Measurements from ENCODE around the gene CHRNB4. TPM values are rescaled to one million over a fixed set of nuclear protein-coding genes. Genes with fewer than 3 reads are reported as not detected.

Gene CHRNB4
- total RNA-seq, 5 donors from 2014 or later (not counting 1 experiment from before 2014, with no cell fraction given) = not detected

DNA sequence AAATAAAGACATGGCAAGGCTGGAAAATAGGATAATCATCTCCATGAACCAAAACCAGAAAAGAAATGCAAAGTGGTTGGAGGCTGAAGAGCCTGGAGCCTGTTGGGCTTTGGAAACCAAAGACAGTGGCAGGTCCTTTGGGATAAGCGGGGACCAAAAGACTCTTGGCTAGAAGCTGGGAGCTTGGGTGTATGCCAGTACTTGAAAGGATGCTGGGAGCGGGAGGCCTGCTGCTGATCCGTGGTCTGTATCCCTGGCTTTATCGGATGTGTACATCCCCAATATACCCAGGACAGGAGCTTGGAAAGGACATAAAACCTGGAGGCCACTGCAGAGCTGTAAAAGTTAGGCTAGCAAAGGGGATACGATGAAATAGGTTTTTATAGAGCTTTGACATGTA lies 1.3 kb upstream of the CHRNB4 start:
- Histone ChIP-seq H3K27me3 (replicated peaks in 1 of 2; ENCODE audit: control insufficient read depth in 2 of 2, extremely low read depth in 1 of 2, insufficient read depth in 2 of 2, low read length in 1 of 2) (peaks cover 0 to 39% of the 10 kb centered on the region in 2 experiments), H3K36me3 (ENCODE audit: control insufficient read depth in 2 of 2, extremely low read depth in 1 of 2, insufficient read depth in 1 of 2, low read length in 1 of 2) (no peaks in the 10 kb centered on the region), H3K4me3 (ENCODE audit: control insufficient read depth in 1 of 2, extremely low read depth in 1 of 2, low read length in 1 of 2) (no peak overlapping the region), H3K9me3 (no peaks in the 10 kb centered on the region), H3K27ac (ENCODE audit: low read length) (no peak overlapping the region), H3K4me1 (ENCODE audit: control insufficient read depth in 1 of 2, extremely low read depth in 1 of 2, insufficient read depth in 2 of 2, low read length in 2 of 2) (peaks cover 0 to 15% of the 10 kb centered on the region in 2 experiments)
- no peak overlapping the region for H3K4me3 Mint-ChIP-seq
- DNase-seq = no peak
- ATAC-seq (replicated peaks in 1 of 4) = no peak
- peaks cover 9 to 12% (median 10%) of the 10 kb centered on the region in 3 donors for H3K4me1 Mint-ChIP-seq
- no peaks in the 10 kb centered on the region for H3K36me3 Mint-ChIP-seq
- WGBS (ENCODE audit: insufficient coverage) = 100% methylated on average over 1 of the region's 5 CpGs
- POLR2A ChIA-PET = no interaction called here
- H3K27ac Mint-ChIP-seq = no peak overlapping the region
- no peaks in the 10 kb centered on the region for H3K9me3 Mint-ChIP-seq
- CTCF ChIA-PET = interaction anchor here in 1 of 2 donors (0.5 kb wide), 1 partner anchor 62 kb away, joined by 5 read pairs; no protein-coding TSS in a partner anchor
- peaks cover 3 to 22% of the 10 kb centered on the region in 2 donors for H3K27me3 Mint-ChIP-seq

DNA sequence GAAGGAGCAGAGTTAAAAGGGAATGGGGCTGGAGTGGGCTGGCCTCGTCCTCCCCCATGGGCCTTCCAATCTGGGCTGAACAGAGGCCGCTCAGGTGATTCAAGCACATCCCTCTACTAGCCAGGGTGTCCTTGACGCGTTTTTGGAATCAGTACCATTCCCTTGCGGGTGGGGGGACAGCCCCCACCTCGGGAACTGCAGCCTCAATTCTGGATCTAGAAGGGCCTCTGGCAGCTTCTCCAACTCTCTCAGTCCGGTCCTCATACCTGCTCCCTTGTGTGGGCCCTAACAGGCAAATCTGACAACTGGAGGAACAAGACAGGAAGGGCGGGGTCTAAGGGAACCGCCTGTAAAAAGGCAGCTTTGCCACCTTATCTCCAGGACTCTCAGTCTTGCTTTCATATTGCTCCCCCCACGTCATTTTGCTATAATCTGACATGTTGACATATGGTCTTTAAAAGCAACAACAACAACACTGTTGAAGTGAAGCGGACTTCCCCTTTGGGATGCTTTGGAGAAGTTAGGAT lies 802 bp upstream of the CHRNB4 start:
- Mint-ChIP-seq H3K4me3 (peak overlapping the region; percentile 49 to 71 (median 50)), H3K4me1 (peaks cover 9 to 12% (median 10%) of the 10 kb centered on the region in 3 donors), H3K27me3 (peaks cover 3 to 26% of the 10 kb centered on the region in 2 donors), H3K36me3 (no peaks in the 10 kb centered on the region), H3K27ac (no peak overlapping the region), H3K9me3 (no peaks in the 10 kb centered on the region)
- peaks cover 0 to 42% of the 10 kb centered on the region in 2 experiments for H3K27me3 ChIP-seq (replicated peaks in 1 of 2; ENCODE audit: control insufficient read depth in 2 of 2, extremely low read depth in 1 of 2, insufficient read depth in 2 of 2, low read length in 1 of 2)
- POLR2A ChIA-PET = no interaction called here
- DNase-seq (no peak), ATAC-seq (replicated peaks in 1 of 4) (no peak)
- WGBS (ENCODE audit: insufficient coverage) = 75% methylated on average over 7 of the region's 11 CpGs
- no peaks in the 10 kb centered on the region for H3K9me3 ChIP-seq
- H3K4me3 ChIP-seq (ENCODE audit: control insufficient read depth in 1 of 2, extremely low read depth in 1 of 2, low read length in 1 of 2) = no peak overlapping the region
- peaks cover 0 to 15% of the 10 kb centered on the region in 2 experiments for H3K4me1 ChIP-seq (ENCODE audit: control insufficient read depth in 1 of 2, extremely low read depth in 1 of 2, insufficient read depth in 2 of 2, low read length in 2 of 2)
- H3K27ac ChIP-seq (ENCODE audit: low read length) = no peak overlapping the region
- CTCF ChIA-PET = no interaction called here
- H3K36me3 ChIP-seq (ENCODE audit: control insufficient read depth in 2 of 2, extremely low read depth in 1 of 2, insufficient read depth in 1 of 2, low read length in 1 of 2) = no peaks in the 10 kb centered on the region

DNA sequence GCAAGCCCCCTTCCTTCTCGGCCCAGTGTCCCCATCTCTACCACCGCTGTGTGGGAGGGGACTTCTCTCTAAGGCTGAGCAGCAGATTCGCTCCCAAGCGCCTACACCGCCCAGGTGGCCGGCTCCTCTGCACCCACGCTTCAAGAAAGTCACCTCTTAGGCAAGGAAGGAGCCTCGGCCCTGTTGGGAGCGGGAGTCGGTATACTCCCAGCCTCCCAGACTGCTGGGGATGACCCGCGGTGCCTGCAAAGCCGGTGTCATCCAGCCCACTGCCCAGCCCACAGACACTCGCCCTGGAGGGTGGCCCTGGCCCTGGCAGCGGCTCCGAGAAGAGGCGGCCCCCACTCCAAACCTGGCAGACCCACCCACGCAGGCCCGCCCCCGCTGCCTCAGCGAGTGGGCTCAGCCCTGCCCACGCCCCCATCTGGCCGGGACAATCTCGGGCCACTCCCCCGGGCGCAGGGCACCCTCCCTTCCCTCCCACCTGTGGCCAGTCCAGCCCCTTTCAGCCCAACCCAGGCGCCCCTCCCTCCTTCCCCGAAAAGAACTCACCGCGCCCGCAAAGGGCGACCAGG lies 396 bp downstream of the CHRNB4 start:
- ChIA-PET POLR2A (interaction anchor here in 1 of 2 donors (0.6 kb wide), 1 partner anchor 107 kb away, joined by 3 read pairs; no protein-coding TSS in a partner anchor), CTCF (no interaction called here)
- Histone ChIP-seq H3K9me3 (no peaks in the 10 kb centered on the region), H3K27me3 (replicated peaks in 1 of 2; ENCODE audit: control insufficient read depth in 2 of 2, extremely low read depth in 1 of 2, insufficient read depth in 2 of 2, low read length in 1 of 2) (peaks cover 0 to 42% of the 10 kb centered on the region in 2 experiments), H3K27ac (ENCODE audit: low read length) (no peak overlapping the region), H3K36me3 (ENCODE audit: control insufficient read depth in 2 of 2, extremely low read depth in 1 of 2, insufficient read depth in 1 of 2, low read length in 1 of 2) (no peaks in the 10 kb centered on the region), H3K4me1 (ENCODE audit: control insufficient read depth in 1 of 2, extremely low read depth in 1 of 2, insufficient read depth in 2 of 2, low read length in 2 of 2) (peaks cover 0 to 15% of the 10 kb centered on the region in 2 experiments), H3K4me3 (ENCODE audit: control insufficient read depth in 1 of 2, extremely low read depth in 1 of 2, low read length in 1 of 2) (peak overlapping the region; percentile 31 to 62)
- DNase-seq (peak in 1 of 35 experiments; percentile 4), ATAC-seq (replicated peaks in 1 of 4) (peak; percentile 25 to 29 (median 28))
- peak overlapping the region; percentile 17 to 71 (median 65) for H3K4me3 Mint-ChIP-seq
- H3K4me1 Mint-ChIP-seq = peaks cover 9 to 12% (median 10%) of the 10 kb centered on the region in 3 donors
- no peak overlapping the region for H3K27ac Mint-ChIP-seq
- H3K36me3 Mint-ChIP-seq = no peaks in the 10 kb centered on the region
- no peaks in the 10 kb centered on the region for H3K9me3 Mint-ChIP-seq
- H3K27me3 Mint-ChIP-seq = peaks cover 3 to 26% of the 10 kb centered on the region in 2 donors
- 19% methylated on average over 29 of the region's 32 CpGs for WGBS (ENCODE audit: insufficient coverage)

DNA sequence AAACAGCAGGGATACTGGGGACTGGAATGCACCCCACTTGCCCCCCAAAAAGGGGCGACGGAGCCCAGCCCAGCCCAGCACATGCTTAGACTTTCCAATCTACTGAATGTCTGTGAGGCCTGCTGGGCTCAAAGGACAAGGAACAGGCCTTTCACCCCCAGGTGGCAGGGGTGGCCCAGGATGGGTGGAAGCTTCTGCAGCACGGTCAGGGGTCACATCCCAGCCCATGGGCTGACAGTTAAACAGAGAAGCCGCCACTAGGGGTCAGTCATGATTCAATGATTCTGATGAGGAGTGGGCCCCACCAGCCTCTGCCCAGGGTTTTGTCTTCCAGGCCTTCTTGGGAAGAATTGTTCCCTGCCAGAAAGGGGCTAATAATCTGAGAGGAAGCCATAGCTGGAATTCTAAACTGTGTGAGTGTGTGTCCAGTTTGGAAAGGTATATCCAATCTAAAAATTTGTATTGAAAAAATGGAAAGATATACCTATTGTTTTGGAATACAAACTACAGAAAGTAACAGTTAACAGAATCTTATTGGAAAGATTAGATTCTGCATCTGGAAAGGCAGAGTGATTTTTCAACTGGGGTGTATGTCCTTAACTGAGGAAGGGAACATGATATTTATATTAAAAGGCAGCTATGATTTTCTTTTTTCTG lies 2.2 kb downstream of the CHRNB4 start:
- H3K27ac ChIP-seq (ENCODE audit: low read length) = no peak overlapping the region
- Mint-ChIP-seq H3K27ac (no peak overlapping the region), H3K4me3 (no peak overlapping the region), H3K27me3 (peaks cover 3 to 29% of the 10 kb centered on the region in 2 donors), H3K4me1 (peaks cover 9 to 12% (median 10%) of the 10 kb centered on the region in 3 donors), H3K36me3 (no peaks in the 10 kb centered on the region), H3K9me3 (peaks cover 0 to 3% (median 0%) of the 10 kb centered on the region in 3 donors)
- H3K4me3 ChIP-seq (ENCODE audit: control insufficient read depth in 1 of 2, extremely low read depth in 1 of 2, low read length in 1 of 2) = no peak overlapping the region
- ChIA-PET CTCF (no interaction called here), POLR2A (no interaction called here)
- H3K36me3 ChIP-seq (ENCODE audit: control insufficient read depth in 2 of 2, extremely low read depth in 1 of 2, insufficient read depth in 1 of 2, low read length in 1 of 2) = no peaks in the 10 kb centered on the region
- no peaks in the 10 kb centered on the region for H3K9me3 ChIP-seq
- H3K27me3 ChIP-seq (replicated peaks in 1 of 2; ENCODE audit: control insufficient read depth in 2 of 2, extremely low read depth in 1 of 2, insufficient read depth in 2 of 2, low read length in 1 of 2) = peaks cover 0 to 52% of the 10 kb centered on the region in 2 experiments
- peaks cover 0 to 15% of the 10 kb centered on the region in 2 experiments for H3K4me1 ChIP-seq (ENCODE audit: control insufficient read depth in 1 of 2, extremely low read depth in 1 of 2, insufficient read depth in 2 of 2, low read length in 2 of 2)
- DNase-seq (peak in 26 of 35 experiments; percentile 6 to 55 (median 28)), ATAC-seq (replicated peaks in 1 of 4) (peak in 1 of 4 experiments; percentile 55)
- WGBS (ENCODE audit: insufficient coverage) = 52% methylated on average over 4 of the region's 4 CpGs

DNA sequence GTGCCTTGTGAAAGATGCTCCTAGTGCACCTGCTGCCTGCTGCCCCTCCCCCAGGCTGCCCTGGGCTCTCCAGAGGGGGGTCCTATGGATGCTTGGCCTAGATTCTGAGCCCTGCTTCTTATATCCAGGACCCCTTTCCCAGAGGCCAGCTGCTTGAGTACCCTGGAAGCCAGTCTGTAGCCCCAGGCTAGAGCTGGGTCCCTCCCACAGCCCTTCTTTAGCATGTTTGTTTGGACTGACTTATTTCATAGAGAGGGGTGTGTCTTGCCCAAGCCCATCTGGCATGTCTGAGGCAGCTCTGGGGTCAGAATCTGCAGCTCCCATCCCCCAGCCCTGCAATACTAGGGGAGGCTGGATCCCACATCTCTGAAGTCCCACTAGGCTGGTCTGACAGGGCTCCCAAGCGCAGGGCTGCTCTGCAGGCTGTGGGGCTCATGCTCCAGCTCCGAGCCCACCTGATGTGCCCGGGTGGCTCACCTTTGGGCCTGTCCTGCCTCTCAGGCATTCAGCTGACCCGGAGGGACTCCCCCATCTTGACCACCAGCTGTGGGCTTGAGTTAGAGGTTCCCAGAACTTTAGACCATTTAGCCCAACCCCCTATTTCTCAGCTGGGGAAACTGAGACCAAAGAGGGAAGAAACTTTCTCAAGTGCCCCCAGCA lies 3.1 kb downstream of the CHRNB4 start:
- DNase-seq (no peak), ATAC-seq (replicated peaks in 1 of 4) (no peak)
- peaks cover 2% of the 10 kb centered on the region for H3K36me3 Mint-ChIP-seq
- peaks cover 9 to 12% (median 10%) of the 10 kb centered on the region in 3 donors for H3K4me1 Mint-ChIP-seq
- no peak overlapping the region for H3K27ac ChIP-seq (ENCODE audit: low read length)
- no peak overlapping the region for H3K4me3 ChIP-seq (ENCODE audit: control insufficient read depth in 1 of 2, extremely low read depth in 1 of 2, low read length in 1 of 2)
- H3K9me3 Mint-ChIP-seq = peaks cover 0 to 12% (median 7%) of the 10 kb centered on the region in 3 donors
- no peak overlapping the region for H3K4me3 Mint-ChIP-seq
- H3K27ac Mint-ChIP-seq = no peak overlapping the region
- H3K4me1 ChIP-seq (ENCODE audit: control insufficient read depth in 1 of 2, extremely low read depth in 1 of 2, insufficient read depth in 2 of 2, low read length in 2 of 2) = peaks cover 0 to 15% of the 10 kb centered on the region in 2 experiments
- H3K27me3 Mint-ChIP-seq = peaks cover 3 to 33% of the 10 kb centered on the region in 2 donors
- WGBS (ENCODE audit: insufficient coverage) = no CpG with 5 or more reads among the region's 4 CpGs
- H3K27me3 ChIP-seq (replicated peaks in 1 of 2; ENCODE audit: control insufficient read depth in 2 of 2, extremely low read depth in 1 of 2, insufficient read depth in 2 of 2, low read length in 1 of 2) = peaks cover 0 to 52% of the 10 kb centered on the region in 2 experiments
- POLR2A ChIA-PET = no interaction called here
- no peaks in the 10 kb centered on the region for H3K36me3 ChIP-seq (ENCODE audit: control insufficient read depth in 2 of 2, extremely low read depth in 1 of 2, insufficient read depth in 1 of 2, low read length in 1 of 2)
- CTCF ChIA-PET = no interaction called here
- H3K9me3 ChIP-seq = no peaks in the 10 kb centered on the region

- POLR2A ChIA-PET = no interaction called here
Measured at GRCh38 chr15:78636378-78636859, 4.6 kb downstream of the CHRNB4 start.

More at GRCh38 chr15:78636378-78636859, 4.6 kb downstream of the CHRNB4 start:
- H3K4me3 ChIP-seq (ENCODE audit: control insufficient read depth in 1 of 2, extremely low read depth in 1 of 2, low read length in 1 of 2) = no peak overlapping the region
- no peak overlapping the region for H3K4me3 Mint-ChIP-seq
- no peak for DNase-seq
- peaks cover 0 to 45% of the 10 kb centered on the region in 2 experiments for H3K27me3 ChIP-seq (replicated peaks in 1 of 2; ENCODE audit: control insufficient read depth in 2 of 2, extremely low read depth in 1 of 2, insufficient read depth in 2 of 2, low read length in 1 of 2)
- CTCF ChIA-PET = interaction anchor here in 1 of 2 donors (0.6 to 0.7 kb wide), 2 partner anchors 24 to 521 kb away, joined by 4 read pairs; no protein-coding TSS in a partner anchor
- H3K27ac ChIP-seq (ENCODE audit: low read length) = no peak overlapping the region
- H3K27me3 Mint-ChIP-seq = peaks cover 3 to 34% of the 10 kb centered on the region in 2 donors
- H3K36me3 Mint-ChIP-seq = peaks cover 2% of the 10 kb centered on the region
- peaks cover 3 to 6% (median 3%) of the 10 kb centered on the region in 3 donors for H3K4me1 Mint-ChIP-seq
- H3K36me3 ChIP-seq (ENCODE audit: control insufficient read depth in 2 of 2, extremely low read depth in 1 of 2, insufficient read depth in 1 of 2, low read length in 1 of 2) = no peaks in the 10 kb centered on the region
- no peak overlapping the region for H3K27ac Mint-ChIP-seq
- H3K4me1 ChIP-seq (ENCODE audit: control insufficient read depth in 1 of 2, extremely low read depth in 1 of 2, insufficient read depth in 2 of 2, low read length in 2 of 2) = peaks cover 0 to 11% of the 10 kb centered on the region in 2 experiments
- peaks cover 0 to 15% (median 7%) of the 10 kb centered on the region in 3 donors for H3K9me3 Mint-ChIP-seq
- no peaks in the 10 kb centered on the region for H3K9me3 ChIP-seq
- WGBS (ENCODE audit: insufficient coverage) = 50% methylated on average over 2 of the region's 2 CpGs
- no peak for ATAC-seq (replicated peaks in 1 of 4)
